CD4-positive, alpha-beta T cell treated with Interleukin-10 for 1 hour (primary cell): ENCODE results near the gene MIER2.
A peak's percentile ranks its signal among the peaks of the same experiment; 100 is the strongest.

Source experiments
- DNase-seq: peaks from one replicate; pipeline ENCODE4 v3.0.0-alpha.2; 2020

MIER2 gene

GRCh38 chr19:306151-306900 lies 38.3 kb downstream of the MIER2 start:
- no peak for DNase-seq

GRCh38 chr19:305240-306150 lies 39.1 kb downstream of the MIER2 start:
- DNase-seq: no peak

GRCh38 chr19:296476-297225 lies 47.9 kb downstream of the MIER2 start:
- no peak for DNase-seq

- DNase-seq: no peak
Observed at GRCh38 chr19:295687-296370, 48.8 kb downstream of the MIER2 start.

DNA sequence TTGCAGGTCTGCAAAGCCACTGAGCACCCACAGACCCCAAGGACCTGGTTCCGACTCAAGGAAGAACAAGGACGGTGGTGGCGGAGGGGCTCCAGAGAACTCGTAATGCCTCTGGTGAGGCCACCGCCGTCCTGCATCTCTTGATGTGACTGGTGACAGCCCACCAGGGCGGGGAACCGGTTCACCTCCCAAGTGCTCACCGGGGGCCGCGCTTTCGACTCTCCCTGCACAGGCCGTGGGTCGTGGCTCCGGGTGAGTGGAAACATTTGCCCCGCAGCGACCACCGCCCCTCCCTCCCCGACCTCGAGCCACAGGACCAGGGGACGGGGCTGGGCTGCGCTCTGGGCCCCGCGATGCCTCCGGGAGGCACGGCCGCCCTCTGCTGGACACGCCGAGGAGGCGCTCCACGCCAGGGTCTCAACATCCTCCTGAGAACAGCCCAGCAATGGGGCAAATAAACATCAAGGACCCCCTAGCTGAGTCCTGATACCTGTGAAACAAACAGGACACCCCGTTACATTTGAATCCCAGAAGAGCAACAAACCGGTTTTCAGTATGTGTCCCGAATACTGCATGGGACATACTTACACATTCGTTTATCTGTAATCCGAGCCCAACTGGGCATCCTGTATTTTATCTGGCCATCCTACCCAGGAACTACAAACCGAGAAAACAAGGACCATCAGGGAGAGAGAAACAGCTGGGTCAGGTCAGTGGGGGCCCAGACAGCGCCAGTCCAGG lies 49.5 kb downstream of the MIER2 start:
- DNase-seq: peak; percentile 30

DNA sequence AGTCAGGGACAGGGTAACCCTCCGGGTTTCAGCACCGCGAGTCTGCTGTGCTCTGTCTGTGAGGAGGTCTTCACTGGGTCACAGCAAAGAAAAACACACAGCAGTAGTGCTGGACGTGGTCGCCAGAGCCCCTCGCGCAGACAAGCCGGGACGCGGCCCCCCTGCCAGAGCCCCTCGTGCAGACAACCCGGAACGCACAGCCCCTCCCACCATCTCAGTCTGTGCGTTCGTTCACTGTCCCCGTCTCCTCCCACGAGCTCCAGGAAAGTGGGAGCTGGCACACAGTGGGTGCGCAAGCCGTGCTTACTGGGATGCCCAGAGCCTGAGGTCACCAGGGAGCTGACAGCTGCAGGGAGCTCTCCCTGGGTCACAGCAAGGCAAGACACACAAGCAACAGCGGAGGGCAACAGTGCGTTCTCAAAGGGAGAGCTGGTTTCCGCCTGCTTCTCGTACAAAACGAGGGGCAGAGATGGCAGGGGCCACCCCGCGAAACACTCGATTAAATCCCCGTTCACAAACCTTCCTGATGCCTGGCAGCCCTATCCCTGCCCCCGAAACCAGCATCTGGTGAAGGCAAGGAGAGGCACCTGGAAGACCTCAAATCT lies 50.2 kb downstream of the MIER2 start:
- DNase-seq: no peak

GRCh38 chr19:293436-294110 lies 51.0 kb downstream of the MIER2 start:
- DNase-seq: no peak

GRCh38 chr19:292951-293350 lies 51.6 kb downstream of the MIER2 start:
- no peak for DNase-seq

DNA sequence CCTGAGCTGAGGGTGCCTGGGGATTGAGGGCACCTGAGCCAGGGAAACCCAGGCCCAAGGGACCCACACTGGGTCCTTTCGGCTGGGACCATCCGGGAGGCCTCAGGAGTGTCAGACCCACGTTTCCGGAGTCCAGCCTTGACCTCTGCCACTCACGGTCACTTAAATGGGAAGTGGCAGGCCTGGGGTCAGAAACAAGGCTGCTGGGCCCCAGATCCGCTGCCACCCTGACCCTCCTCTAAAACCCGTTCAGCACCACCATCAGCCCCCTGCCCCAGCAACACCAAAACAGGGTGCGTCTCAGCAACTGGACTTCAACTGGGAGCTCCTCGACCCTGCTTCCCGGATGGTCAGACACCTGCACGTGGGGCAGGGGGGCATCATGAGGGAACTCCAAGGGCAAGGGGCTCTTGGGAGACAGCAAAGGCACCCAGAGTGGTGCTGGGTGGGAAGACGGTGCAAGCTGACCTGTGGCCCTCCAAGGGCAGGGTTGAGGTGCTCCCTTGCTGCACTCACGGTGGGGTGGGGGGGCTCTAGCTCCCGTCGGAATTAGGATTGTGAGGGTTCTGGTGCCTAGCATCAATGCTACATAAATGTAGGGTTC lies 52.2 kb downstream of the MIER2 start:
- DNase-seq: no peak

DNA sequence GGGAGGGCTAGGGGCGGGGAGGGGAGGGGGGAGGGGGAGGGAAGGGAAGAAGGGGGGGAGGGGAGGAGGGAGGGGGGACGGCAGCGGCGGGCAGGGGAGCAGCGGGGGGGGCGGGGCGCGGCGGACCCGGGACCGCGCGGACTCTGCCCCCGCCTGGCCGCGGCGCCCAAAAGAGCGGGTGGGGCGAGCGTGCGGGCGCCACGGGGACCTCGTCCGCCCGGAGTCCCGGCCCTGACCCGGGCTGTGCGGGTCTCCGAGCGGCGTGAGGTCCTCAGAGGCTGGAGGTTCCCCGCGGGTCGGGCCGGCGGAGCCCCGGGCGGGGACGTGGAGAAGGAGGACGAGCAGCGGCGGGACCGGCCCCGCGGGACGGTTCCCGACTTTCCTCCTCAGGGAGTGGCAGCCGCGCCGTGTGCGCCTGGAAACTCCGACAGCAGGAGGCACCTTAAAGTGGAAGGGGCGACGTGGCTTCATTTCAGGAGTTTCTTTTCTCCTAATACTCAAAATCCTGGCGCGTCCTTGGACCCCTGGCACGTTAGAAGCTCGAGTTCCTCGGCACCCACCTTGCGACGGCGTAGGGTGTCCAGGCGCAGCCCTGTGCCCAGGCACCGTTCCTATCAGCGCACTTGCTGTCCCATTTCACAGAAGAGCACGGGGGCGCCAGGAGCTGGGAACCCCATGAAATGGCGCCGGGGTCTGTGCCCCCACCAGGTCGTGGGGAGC lies 52.9 kb downstream of the MIER2 start:
- DNase-seq: no peak

- no peak for DNase-seq
Observed at GRCh38 chr19:291006-291521, 53.5 kb downstream of the MIER2 start, which contains the start of gene PLPP2. TSS of gene PLPP2 (minus strand) at chr19:291403. CDS start at chr19:291336, 67 bp downstream.

- DNase-seq: no peak
Observed at GRCh38 chr19:290372-291005, 54.1 kb downstream of the MIER2 start.

DNA sequence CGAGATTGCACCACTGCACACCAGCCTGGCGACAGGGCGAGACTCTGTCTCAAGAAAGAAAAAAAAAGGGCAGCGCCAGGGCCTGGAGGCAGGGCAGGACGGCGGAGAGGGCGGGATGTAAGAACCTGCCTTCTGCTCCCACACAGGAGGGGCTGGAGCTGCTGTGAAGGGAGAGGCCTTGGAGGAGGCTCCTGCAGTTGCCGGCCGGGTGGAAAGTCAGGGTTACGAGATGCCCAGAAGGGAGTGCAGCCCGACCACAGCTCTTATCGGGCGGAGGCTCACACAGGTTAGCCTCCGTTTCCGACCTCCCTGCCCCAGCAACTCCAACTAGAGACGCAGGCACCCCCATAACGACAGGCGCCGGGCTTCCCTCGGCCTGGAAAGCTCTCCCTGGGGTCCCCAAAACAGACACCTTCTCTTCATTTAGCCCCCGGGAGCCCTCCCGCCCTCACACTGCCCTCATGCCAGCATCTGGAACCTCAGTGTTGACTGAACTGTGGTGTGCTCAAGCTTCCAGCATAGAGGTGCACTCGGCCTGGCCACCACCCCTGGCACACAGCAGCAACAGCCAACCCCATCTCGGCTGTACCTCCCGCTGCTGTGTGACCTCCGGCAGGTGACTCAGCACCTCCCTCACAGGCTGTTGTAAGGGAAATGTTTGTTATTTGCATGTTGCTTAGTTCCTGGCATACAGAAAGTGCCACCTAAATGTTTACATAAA lies 54.8 kb downstream of the MIER2 start:
- DNase-seq: peak; percentile 19

GRCh38 chr19:288911-289310 lies 55.7 kb downstream of the MIER2 start:
- no peak for DNase-seq

DNA sequence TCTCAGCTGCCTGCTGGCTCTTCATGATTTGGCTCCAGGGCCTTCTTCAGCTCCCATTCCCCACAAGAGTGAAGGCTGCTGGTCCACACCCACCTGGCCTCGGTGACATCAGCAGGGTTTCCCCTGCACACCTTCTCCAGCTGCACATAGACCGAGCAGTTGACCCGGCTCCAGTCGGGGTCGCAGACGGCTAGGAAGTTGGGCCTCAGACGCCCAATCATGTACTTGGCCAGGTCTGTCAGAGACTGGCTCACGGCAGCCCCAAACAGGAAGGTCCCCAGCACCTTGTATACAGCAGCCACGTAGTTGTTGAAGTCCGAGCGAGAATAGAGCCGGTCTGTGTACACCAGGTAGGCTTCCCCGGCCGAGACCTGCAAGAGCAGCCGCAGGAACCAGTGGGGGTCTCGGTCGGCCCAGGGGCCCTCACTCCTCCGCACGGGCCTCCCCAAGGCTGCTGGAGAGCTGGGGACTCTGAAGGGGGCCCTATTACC lies 57.2 kb downstream of the MIER2 start:
- DNase-seq: no peak

DNA sequence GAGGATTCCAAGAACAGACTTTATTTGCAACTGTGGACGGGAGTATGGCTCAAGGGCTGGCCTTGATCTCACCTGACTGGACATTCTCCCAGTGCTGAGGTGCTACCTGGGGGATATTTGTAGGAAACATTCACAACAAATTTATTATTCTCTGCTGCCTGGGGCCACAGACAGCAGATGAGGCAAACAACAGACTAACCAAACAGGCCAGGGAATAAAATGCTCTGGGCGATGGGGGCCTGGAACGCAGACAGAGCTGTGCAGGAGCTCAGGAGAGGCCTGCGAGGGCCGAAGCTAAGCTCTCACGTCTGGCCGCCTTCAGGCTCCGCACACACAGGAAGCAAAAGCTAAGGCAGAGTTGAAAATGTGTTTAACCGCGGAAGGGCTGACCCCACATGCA lies 61.2 kb downstream of the MIER2 start:
- no peak for DNase-seq

DNA sequence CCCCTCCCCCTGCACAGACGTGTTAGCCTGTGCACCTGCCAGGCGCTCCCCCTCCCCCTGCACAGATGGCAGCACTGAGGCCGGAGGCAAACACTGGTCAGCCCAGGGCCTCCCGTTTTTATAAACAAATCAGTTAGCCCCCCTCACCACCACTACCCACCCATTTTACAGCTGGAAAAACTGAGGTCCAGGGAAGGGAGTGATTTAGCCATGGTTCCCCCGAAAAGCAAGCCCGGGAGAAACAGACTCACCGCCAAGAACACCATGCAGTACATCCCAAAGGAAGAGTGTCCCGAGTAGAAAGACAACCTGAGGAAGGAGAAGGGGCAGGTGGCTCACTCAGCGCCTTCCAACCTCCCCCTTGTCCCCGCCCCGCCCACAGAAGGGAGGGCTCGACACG lies 62.1 kb downstream of the MIER2 start:
- no peak for DNase-seq

- no peak for DNase-seq
Observed at GRCh38 chr19:281992-282391, 62.6 kb downstream of the MIER2 start.
